Placental epithelial cell (primary cell): Measurements from ENCODE around the gene MED7. TPM values are rescaled to one million over a fixed set of nuclear protein-coding genes. Genes with fewer than 3 reads are reported as not detected.

Source experiments
- total RNA-seq: library from RNA; depleted of rRNA; stranded (reverse); fragments of >200 nt; gene quantifications from 2 replicates; pipeline ENCODE4 v1.2.3, GENCODE V29; 2012

MED7 gene, protein sequence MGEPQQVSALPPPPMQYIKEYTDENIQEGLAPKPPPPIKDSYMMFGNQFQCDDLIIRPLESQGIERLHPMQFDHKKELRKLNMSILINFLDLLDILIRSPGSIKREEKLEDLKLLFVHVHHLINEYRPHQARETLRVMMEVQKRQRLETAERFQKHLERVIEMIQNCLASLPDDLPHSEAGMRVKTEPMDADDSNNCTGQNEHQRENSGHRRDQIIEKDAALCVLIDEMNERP
- total RNA-seq = 8.6 and 9.8 TPM in 2 replicates

DNA sequence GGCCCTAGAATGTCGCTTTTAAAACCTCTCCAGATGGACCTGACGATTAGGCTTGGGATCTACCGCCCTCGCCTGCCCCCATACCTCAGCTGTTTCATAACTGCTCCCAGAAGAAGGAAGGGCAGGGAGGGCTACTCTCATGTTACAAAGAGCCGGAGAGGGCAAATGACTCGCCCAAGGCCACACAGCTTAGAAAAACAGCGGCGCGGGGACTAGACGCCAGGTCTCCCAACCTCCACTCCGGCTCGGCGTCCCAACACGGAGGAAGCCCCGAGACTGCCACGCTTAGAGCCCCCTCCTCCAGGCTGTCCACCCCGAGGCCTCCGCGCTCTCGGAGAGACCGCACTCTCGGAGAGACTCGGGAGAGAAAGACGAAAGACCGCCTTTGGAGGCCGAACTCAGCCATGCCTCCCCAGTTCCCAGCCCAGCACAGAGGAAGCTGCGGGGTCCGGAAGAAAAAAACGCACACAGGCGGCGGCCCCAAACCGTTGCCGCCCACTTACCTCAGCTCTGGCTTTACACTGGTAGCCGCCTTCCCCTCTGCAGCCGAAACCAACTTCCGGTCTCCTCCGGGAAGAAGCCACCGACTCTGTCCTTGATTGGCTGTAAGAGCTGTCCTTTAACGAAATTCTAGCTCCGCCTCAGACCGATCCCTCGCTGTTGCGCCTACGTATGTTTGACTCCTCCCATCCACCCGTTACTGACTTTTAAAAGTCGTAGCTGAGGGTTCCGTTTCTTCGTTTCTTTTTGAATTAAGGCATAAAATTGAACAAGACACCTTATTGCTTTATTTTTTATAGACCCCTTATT, at the start of gene MED7:
Gene MED7, minus strand, starts transcription at position 549 of the 810 bp plus-strand sequence. CDS start 3,434 bp downstream, outside the sequence.

DNA sequence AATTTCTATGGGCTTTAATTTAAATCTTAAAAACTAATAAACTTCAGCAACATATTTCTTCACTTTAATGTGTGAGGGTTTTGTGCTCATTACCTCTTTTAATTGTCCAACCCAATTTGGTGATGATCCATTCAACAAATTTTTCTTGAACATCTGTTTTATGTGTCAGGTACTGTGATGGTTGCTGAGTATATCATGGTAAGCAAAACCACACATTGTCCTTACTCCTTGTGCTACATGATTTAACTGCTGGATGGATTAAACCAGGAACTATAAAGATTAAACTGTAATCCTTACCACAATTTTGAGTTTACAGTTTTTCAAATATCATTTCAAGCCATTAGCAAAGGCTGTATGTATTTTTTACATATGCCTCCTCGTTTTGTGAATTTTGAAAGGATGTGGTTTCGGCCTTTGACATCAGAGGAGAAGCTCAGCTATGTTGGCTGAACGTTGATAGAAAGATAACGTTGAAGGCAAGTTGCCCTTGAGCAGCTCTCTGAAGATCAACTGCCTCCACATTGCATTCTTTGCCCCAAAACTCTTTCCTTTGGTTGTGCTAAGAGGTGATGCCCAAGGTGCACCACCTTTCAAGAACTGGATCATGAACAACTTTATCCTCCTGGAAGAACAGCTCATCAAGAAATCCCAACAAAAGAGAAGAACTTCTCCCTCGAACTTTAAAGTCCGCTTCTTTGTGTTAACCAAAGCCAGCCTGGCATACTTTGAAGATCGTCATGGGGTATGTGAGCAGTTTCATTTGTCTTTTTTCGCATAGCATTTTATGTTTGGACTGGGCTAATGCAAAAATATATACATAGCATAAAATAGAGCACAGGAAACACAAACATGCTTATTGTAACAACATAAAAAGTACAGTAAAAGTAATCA, 38.0 kb upstream of the MED7 start, which contains the start of gene ITK:
Gene ITK, plus strand, starts transcription at position 467 of the 891 bp plus-strand sequence. Its CDS starts 138 bp downstream, at position 605.

DNA sequence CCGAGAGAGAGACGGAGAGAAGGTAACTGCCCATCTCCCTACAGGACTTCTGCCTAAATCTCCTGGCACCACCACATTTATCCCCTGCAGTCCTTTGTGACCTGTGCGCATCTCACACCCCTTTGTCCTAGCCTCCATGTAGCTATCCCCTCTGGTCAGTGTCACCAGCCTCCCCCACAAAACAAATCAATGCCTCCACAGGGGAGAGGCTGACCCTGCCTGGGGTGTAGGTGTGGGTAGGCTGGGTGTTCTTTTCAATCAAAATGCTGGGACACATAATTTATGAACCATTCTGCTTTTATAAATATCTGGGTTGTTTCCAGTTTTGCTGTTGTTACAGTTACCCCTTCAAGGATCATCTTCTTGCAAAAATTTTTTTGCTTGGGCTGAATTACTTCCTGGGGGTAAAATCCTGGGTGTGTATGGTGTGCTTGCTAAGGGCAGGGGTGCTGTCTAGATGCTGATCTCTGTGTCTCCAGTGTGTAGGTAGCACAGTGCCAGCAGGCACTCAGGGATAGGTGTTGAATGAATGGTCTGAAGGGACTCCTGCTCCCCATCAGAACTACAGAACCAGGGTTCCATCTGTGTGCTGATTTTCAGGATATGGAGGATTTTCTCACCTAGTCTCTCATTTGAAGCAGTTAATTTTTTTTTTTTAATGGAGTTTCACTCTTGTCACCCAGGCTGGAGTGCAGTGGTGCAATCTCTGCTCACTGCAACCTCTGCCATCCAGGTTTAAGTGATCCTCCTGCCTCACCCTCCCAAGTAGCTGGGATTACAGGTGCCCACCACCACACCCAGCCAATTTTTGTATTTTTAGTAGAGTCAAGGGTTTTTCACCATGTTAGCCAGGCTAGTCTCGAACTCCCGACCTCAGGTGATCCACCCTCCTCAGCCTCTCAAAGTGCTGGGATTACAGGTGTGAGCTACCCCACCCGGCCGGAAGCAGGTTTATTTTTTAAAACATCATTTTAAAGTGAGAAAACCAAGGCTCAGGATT, 23.8 kb upstream of the MED7 start, which contains the start of gene GARIN3:
Gene GARIN3, minus strand, starts transcription at position 51 of the 1,000 bp plus-strand sequence. CDS start 96 bp downstream, outside the sequence.

DNA sequence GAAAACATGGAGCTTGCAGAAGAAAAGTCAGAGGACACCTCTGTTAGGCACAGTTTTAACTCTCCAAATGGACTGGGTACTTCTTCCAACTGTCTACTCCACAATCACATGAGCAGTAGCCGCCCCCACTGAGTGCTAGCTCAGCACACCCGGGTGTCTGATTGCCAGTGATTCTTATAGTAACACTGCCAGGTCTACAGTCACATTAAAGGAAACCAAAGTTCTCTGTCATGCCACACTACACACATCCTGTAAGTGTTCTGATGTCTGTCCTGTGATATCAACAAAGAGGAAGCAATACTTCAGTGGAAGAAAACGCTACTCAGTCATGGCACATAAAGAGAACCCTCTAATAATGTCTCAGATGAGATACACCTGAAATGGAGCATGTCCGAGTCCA, 33.7 kb downstream of the MED7 start, which contains the start of gene HAVCR2:
Gene HAVCR2, minus strand, starts transcription at position 69 of the 400 bp plus-strand sequence. Its CDS starts 61 bp downstream, at position 8.

Other genes with a start within 250 kb of the MED7 start
- not detected in 2 replicates for gene TIMD4, start 179.6 kb downstream of the MED7 start, total RNA-seq
- not detected in 2 replicates for gene HAVCR1, start 83.7 kb downstream of the MED7 start, total RNA-seq
- 0.22 and 0.79 TPM in 2 replicates for gene HAVCR2, start 33.8 kb downstream of the MED7 start, total RNA-seq
- gene GARIN3, start 23.4 kb upstream of the MED7 start, total RNA-seq = not detected in 2 replicates
- gene ITK, start 38.0 kb upstream of the MED7 start, total RNA-seq = not detected in 2 replicates
- gene CYFIP2, start 123.3 kb upstream of the MED7 start, total RNA-seq = 0.79 and 9.0 TPM in 2 replicates